Measurements from ENCODE around the gene TBCCD1.
"Not testable (repeated sequence)": the region's sequence is repeated elsewhere in the genome, so short reads cannot be mapped to it uniquely, and the experiment has no call there.

TBCCD1 gene

GRCh38 chr3:186509423-186509822, 57.7 kb downstream of the TBCCD1 start:
- H3K36me3 ChIP-seq (replicated peaks), result no peaks in the 10 kb centered on the region
- H3K4me3 ChIP-seq (ENCODE audit: low read depth, low read length), result no peak overlapping the region
- no peak for DNase-seq
- H3K27me3 ChIP-seq (replicated peaks), result no peaks in the 10 kb centered on the region
- no peak for TF ChIP-seq CTCF (IDR thresholded peaks at IDR 0.05; ENCODE audit: low read depth, low read length, missing control alignments)
- in situ Hi-C loops (cut with HindIII; ENCODE audit: low pct_ligation_motif_present, low sequenced_read_pairs), result no loop called here
- no peak overlapping the region for H3K27ac ChIP-seq

GRCh38 chr3:186506857-186507256, 60.3 kb downstream of the TBCCD1 start:
- Histone ChIP-seq H3K4me3 (ENCODE audit: low read depth, low read length) (no peak overlapping the region), H3K36me3 (replicated peaks) (no peaks in the 10 kb centered on the region), H3K27ac (no peak overlapping the region), H3K27me3 (replicated peaks) (peaks cover 6% of the 10 kb centered on the region)
- peak; percentile 36 for DNase-seq
- in situ Hi-C loops (cut with HindIII; ENCODE audit: low pct_ligation_motif_present, low sequenced_read_pairs), result no loop called here
- TF ChIP-seq CTCF (IDR thresholded peaks at IDR 0.05; ENCODE audit: low read depth, low read length, missing control alignments), result no peak

- DNase-seq, result no peak
- in situ Hi-C loops (cut with HindIII; ENCODE audit: low pct_ligation_motif_present, low sequenced_read_pairs), result no loop called here
- Histone ChIP-seq H3K27me3 (replicated peaks) (peaks cover 6% of the 10 kb centered on the region), H3K27ac (no peak overlapping the region), H3K4me3 (ENCODE audit: low read depth, low read length) (no peak overlapping the region), H3K36me3 (replicated peaks) (no peaks in the 10 kb centered on the region)
- TF ChIP-seq CTCF (IDR thresholded peaks at IDR 0.05; ENCODE audit: low read depth, low read length, missing control alignments), result no peak
Measured at GRCh38 chr3:186506191-186506739, 60.9 kb downstream of the TBCCD1 start.

- Histone ChIP-seq H3K27me3 (replicated peaks) (peaks cover 6% of the 10 kb centered on the region), H3K27ac (no peak overlapping the region), H3K36me3 (replicated peaks) (no peaks in the 10 kb centered on the region), H3K4me3 (ENCODE audit: low read depth, low read length) (no peak overlapping the region)
- no peak for TF ChIP-seq CTCF (IDR thresholded peaks at IDR 0.05; ENCODE audit: low read depth, low read length, missing control alignments)
- in situ Hi-C loops (cut with HindIII; ENCODE audit: low pct_ligation_motif_present, low sequenced_read_pairs), result no loop called here
- no peak for DNase-seq
Measured at GRCh38 chr3:186502966-186503712, 64.0 kb downstream of the TBCCD1 start.

GRCh38 chr3:186502138-186502948, 64.8 kb downstream of the TBCCD1 start:
- TF ChIP-seq CTCF (IDR thresholded peaks at IDR 0.05; ENCODE audit: low read depth, low read length, missing control alignments), result no peak
- Histone ChIP-seq H3K27ac (no peak overlapping the region), H3K27me3 (replicated peaks) (peaks cover 6% of the 10 kb centered on the region), H3K36me3 (replicated peaks) (no peaks in the 10 kb centered on the region), H3K4me3 (ENCODE audit: low read depth, low read length) (no peak overlapping the region)
- in situ Hi-C loops (cut with HindIII; ENCODE audit: low pct_ligation_motif_present, low sequenced_read_pairs), result no loop called here
- no peak for DNase-seq

- DNase-seq; H3K36me3 ChIP-seq (replicated peaks); H3K27ac ChIP-seq; H3K4me3 ChIP-seq (ENCODE audit: low read depth, low read length); in situ Hi-C loops (cut with HindIII; ENCODE audit: low pct_ligation_motif_present, low sequenced_read_pairs): not testable (repeated sequence)
- peaks cover 14% of the 10 kb centered on the region for H3K27me3 ChIP-seq (replicated peaks)
Measured at GRCh38 chr3:186499949-186500348, 67.2 kb downstream of the TBCCD1 start.

GRCh38 chr3:186498022-186498421, 69.1 kb downstream of the TBCCD1 start:
- DNase-seq; H3K36me3 ChIP-seq (replicated peaks); H3K27ac ChIP-seq; in situ Hi-C loops (cut with HindIII; ENCODE audit: low pct_ligation_motif_present, low sequenced_read_pairs); H3K4me3 ChIP-seq (ENCODE audit: low read depth, low read length): not testable (repeated sequence)
- H3K27me3 ChIP-seq (replicated peaks), result peaks cover 17% of the 10 kb centered on the region
